Stimulated activated CD8-positive, alpha-beta memory T cell treated with anti-CD3 and anti-CD28 coated beads, Interleukin-2, amount 100 ng/mL, for 1 hour (primary cell): ENCODE data around the gene ORM1.
A peak's percentile ranks its signal among the peaks of the same experiment; 100 is the strongest.

Experiments used
- DNase-seq, 2 donors: peaks; one replicate each; pipeline ENCODE4 v3.0.0-alpha.2; 2020; ENCODE audit warnings: low read depth in 2 of 2

The ORM1 gene

DNA sequence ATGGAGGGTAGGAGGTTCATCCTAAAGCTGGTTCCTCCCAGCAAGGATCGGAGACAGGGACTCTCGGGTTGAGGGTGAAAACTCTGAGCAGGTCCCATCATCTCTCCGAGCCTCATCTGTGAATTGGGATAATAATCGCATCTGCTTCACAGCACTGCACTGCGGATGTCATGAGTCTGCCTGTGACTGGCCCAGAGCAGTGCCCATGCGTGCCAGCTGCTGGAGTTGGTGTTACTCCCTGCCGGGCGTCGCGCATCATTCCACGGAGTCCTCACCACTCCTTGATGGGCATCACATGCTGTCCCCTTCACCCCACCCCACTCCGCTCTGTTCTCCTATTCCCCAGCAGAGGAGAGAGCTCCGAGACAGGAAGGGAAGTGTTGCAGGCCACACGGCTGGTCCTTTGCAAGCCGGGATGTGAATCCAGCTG lies 35.1 kb upstream of the ORM1 start:
- DNase-seq = no peak

- no peak for DNase-seq
Measured at GRCh38 chr9:114288193-114289091, 34.5 kb upstream of the ORM1 start.

DNA sequence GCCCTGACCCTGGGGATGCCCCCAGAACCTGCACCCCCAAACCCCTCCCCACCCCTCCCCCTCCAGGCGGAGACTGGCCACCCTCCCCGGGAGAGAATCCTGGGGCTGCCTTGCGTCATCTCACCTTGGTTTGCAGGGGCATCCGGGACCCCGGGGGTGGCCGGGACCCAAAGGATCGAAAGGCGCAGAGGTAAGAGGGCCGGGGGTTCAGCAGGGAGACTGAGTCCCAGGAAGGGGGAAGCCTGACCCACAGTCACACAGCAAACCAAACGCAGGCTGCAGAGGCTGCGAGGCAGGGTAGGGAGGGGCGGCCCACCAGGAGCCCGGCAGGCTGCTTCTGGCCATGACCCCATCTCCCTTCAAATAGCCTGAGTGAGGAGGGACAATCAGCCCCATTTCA lies 33.8 kb upstream of the ORM1 start:
- no peak for DNase-seq

- DNase-seq = no peak
Measured at GRCh38 chr9:114289571-114290481, 33.1 kb upstream of the ORM1 start.

DNA sequence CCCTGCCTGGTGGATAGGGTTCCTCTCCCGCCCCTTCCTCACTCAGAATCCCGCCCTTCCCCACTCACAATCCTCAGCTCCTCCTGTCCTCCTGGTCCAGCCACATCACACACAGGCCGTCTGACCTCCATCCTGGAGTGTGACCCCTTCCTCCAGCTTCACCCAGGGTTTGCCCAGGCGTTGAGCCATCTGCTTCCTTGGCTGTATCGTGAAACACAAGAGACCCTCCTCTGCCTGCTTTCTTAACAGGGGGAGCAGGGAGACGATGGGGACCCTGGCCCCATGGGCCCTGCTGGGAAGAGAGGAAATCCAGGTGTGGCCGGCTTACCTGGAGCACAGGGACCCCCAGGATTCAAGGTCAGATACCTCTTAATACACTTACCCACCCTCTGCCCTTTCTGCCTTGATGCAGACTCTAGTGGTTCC lies 32.3 kb upstream of the ORM1 start:
- no peak for DNase-seq

GRCh38 chr9:114291064-114291474 lies 31.8 kb upstream of the ORM1 start:
- peak; percentile 46 to 51 for DNase-seq

DNA sequence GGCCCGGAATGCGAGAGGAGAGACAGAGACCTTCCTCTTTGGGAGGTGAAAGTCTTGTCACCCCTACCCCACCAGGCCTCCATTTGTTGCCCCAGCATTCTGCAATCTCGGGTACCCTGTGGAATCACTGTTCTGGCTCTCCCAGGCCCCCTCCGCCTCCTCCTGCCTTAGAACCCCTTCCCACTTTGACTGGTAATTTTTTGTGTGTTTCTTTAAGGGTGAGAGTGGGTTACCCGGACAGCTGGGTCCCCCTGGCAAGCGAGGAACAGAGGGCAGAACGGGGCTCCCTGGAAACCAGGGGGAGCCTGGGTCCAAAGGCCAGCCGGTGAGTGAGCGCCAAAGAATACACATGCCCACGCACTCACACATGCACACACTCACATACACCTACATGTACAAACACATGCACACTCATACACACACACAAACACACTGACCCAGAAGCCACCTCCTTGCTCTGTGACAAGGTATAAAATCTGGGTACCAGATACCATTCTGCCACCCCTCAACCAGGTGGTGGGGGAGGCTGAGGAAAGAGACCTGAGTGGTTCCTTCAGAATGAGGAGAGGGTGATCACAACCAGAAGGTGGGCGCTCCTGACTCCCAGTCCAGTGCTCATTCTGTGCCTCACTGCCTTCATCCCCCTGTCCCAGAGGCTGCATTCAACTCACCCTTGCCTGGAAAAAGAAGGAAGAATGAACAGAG lies 30.9 kb upstream of the ORM1 start:
- DNase-seq = no peak

DNA sequence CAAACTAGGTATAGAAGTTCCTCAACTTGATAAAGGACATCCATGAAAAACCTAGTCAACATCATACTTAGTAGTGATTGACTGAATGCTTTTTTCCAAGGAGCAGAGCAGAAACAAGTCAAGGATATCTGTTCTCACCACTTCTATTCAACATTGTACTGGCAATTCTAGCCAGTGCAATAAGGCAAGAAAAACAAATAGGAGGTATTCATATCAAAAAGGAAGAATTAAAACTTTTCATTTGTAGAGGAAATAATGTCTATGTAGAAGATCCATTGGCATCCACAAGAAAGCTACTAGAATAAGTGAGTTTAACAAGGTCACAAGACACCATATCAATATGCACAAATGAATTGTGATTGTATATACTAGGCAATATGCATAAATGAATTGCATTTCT lies 28.2 kb upstream of the ORM1 start:
- DNase-seq = no peak

- no peak for DNase-seq
Measured at GRCh38 chr9:114296338-114296737, 26.6 kb upstream of the ORM1 start.

- DNase-seq = no peak
Measured at GRCh38 chr9:114299286-114300152, 23.4 kb upstream of the ORM1 start.

DNA sequence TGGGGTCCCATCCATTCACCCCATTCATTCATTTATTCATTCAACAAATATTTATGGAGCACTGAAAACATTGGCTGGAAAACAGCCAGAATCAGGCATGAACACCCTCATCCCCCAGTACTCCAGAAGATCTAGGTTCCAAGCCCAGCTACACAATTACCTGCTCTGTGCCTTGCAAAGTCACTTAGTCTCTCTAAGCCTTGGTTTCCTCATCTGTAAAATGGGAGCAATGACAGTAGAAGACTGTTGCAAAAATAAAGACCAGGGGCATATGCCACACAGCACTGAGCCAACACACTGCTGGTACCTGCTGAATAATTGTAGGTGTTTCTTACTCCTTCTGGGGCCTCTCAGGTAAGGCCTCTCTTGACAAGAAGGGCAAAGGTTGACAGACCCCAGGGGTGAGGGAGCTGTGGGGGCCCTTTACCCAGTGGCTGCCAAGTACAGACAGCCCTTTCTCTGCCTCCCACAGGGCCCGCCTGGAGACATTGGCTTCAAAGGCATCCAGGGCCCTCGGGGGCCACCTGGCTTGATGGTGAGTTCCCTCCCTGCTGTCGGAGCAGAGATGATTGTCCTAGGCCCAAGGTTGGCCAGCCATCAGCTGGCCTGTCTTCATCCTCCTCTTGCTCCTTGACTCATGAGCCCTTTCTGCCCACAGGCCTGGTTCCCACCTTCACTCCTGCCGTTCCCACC lies 22.6 kb upstream of the ORM1 start:
- DNase-seq = no peak

DNA sequence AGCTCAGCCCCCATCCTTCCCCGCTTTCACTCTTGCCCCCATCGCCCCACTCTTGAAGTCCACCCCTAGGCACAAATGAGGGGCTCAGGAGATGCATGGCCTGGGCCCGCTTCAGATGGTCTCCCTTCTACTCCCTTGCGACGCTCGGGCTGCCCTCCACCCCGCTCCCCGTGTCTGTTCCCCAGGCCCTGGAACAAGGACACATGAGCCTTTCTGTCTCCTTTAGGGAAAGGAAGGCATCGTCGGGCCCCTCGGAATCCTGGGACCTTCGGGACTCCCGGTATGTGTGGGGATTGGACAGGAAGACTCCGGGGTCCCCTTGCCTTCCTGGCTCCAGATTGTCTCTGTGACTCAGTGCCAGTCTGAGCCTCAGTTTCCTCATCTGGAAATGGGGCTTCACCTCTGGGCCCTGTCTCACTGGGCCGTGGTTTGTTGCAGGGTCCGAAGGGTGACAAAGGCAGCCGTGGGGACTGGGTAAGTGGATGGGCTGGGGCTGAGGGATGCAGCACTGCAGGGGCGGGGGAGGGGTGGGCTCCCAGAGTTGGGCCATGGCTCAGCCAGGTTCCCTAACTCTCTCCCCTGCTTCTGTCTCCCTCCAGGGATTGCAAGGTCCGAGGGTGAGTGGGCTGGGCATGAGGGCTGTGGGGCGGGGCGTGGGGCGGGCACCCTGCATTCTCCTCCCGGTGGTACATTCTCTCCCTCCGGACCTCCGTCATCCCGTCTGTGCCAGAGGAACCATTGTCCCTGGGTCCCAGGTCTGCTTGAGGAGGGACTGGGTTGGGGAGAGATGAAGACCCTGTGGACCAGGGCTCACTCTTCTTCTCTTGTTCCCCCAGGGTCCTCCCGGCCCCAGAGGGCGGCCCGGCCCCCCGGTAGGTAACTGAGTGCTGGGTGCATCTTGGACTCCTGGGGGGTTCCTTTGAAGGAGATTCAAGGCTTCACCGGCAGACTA lies 21.8 kb upstream of the ORM1 start:
- DNase-seq = no peak

DNA sequence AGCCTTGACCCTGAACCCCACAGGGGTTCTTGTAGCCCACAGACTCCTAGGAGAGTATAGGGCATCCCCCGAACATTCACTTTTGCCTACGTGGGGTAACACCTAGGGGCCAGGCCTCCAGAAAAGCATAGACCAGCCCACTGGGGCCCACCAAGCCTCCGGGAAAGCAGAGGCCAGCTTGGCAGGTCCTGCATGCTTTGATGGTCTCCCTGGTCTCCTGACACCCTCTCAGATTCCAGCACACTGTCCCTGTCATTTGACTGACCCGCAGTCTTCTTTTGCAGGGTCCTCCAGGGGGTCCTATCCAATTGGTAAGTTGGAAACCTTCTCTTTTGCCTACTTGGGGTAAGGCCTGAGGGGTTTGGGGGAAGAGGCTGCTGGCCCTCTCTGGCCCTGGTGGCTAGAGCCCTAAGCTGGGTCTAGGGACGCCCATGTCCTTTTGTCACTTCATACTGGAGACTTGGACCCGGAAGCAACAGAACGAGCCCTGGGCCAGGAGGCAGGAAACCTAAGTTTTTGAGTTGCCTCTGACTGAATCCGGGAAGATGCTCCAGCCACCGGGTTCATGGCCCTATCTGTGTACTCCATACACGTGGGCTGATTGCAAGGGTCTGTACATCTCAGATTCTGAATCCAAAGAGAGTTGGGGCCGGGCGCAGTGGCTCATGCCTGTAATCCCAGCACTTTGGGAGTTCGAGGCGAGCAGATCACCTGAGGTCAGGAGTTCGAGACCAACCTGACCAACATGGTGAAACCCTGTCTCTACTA lies 20.9 kb upstream of the ORM1 start:
- DNase-seq = no peak

GRCh38 chr9:114302727-114303126 lies 20.2 kb upstream of the ORM1 start:
- DNase-seq = no peak

- no peak for DNase-seq
Measured at GRCh38 chr9:114303571-114303970, 19.3 kb upstream of the ORM1 start.

DNA sequence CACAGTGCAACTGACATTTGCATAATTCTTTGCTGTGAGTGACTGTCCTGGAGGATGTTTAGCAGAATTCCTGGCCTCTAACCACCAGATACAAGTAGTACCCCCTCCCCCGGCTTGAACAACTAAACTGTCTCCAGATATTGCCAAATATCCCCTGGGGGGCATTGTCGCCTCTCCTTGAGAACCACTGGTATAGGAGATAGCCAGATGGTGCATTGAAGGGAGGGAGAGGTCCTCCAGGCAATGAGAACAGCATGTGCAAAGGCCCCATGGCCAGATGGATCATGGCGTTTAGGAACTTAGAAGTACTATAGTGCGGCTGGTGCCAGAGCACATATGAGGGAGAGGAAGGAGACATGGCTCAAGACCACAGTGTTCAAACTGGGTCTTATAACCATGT lies 18.9 kb upstream of the ORM1 start:
- DNase-seq = no peak

DNA sequence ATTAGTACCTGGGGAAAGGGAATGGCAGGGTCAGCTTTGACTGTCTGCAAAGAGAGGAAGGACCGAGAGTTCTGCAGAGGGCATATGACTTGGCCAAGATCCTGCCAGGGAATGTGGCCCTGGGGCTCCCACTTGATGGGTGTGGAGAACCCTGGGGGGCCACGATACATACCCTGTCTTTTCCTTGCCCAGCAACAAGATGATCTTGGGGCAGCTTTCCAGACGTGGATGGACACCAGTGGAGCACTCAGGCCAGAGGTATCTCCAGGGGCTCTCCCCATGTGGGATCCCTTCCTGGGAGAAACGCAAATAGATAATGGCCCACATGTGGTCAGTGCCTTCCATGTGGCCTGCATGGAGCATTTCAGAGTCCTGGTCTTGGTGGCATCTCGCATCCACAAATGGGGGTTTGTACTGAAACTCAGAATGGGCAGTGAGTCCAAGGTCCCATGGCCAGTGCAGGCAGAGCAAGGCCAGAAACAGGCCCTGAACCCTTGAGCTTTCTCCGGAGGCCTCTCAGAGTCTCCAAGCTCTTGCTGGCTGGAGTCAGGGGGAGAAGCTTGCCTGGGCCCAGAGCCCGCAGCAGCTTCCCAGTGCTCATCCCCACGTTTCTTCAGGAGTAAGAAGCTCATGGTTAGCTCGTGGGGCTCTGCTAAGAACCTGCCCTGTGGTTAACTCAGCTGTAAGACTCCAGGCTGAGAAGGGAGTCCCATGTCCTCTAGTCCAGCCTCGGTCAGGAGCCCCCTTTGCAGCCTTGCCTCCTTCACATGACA lies 18.3 kb upstream of the ORM1 start:
- no peak for DNase-seq

DNA sequence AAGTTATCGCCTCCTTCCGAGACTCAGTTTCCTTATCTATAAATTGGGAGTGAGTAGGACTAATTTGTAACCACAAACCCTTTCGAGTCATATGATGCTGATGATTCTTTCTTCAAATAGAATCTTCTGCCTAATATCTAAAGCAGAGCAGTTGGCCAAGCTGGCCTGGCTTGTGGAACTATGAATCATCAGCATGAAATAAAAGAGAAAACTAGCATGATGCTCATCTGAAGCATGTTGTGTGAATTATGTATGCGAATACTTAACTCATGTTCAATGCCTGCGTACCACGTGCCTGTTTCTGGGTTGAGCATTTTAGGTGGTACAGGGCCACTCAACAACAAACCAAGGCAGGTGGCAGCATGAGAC lies 15.0 kb upstream of the ORM1 start:
- no peak for DNase-seq
